Measurements from ENCODE around the gene RIN1.
"Not testable (repeated sequence)": the region's sequence is repeated elsewhere in the genome, so short reads cannot be mapped to it uniquely, and the experiment has no call there.

The RIN1 gene

GRCh38 chr11:66336234-66337102 lies at the start of gene RIN1:
TSS of gene RIN1 (minus strand) at chr11:66336434. CDS start at chr11:66336402, 32 bp downstream.
- no peak for DNase-seq

- not testable (repeated sequence) for DNase-seq
Observed at GRCh38 chr11:66384316-66384715, 48.1 kb upstream of the RIN1 start.

- not testable (repeated sequence) for DNase-seq
Observed at GRCh38 chr11:66380264-66380663, 44.0 kb upstream of the RIN1 start.

- DNase-seq = not testable (repeated sequence)
Observed at GRCh38 chr11:66373690-66374287, 37.6 kb upstream of the RIN1 start.

- no peak for DNase-seq
Observed at GRCh38 chr11:66373265-66373664, 37.0 kb upstream of the RIN1 start.

- peak; percentile 58 for DNase-seq
Observed at GRCh38 chr11:66371627-66372415, 35.6 kb upstream of the RIN1 start, which contains the start of gene SLC29A2. TSS of gene SLC29A2 (minus strand) at chr11:66371760. CDS start at chr11:66371591, 169 bp downstream.

GRCh38 chr11:66369073-66369894 lies 33.0 kb upstream of the RIN1 start:
- DNase-seq = no peak

- no peak for DNase-seq
Observed at GRCh38 chr11:66368484-66368883, 32.2 kb upstream of the RIN1 start.

- no peak for DNase-seq
Observed at GRCh38 chr11:66367561-66368312, 31.5 kb upstream of the RIN1 start.

- no peak for DNase-seq
Observed at GRCh38 chr11:66366844-66367477, 30.7 kb upstream of the RIN1 start.

- DNase-seq = no peak
Observed at GRCh38 chr11:66365711-66366619, 29.7 kb upstream of the RIN1 start.

GRCh38 chr11:66365166-66365565 lies 28.9 kb upstream of the RIN1 start:
- no peak for DNase-seq

GRCh38 chr11:66363805-66364535 lies 27.7 kb upstream of the RIN1 start:
- DNase-seq = peak; percentile 59

- DNase-seq = no peak
Observed at GRCh38 chr11:66363187-66363601, 27.0 kb upstream of the RIN1 start.

- no peak for DNase-seq
Observed at GRCh38 chr11:66362481-66363147, 26.4 kb upstream of the RIN1 start.

GRCh38 chr11:66361502-66361941 lies 25.3 kb upstream of the RIN1 start:
- DNase-seq = no peak

GRCh38 chr11:66360406-66361073 lies 24.3 kb upstream of the RIN1 start:
- no peak for DNase-seq

GRCh38 chr11:66359662-66360087 lies 23.4 kb upstream of the RIN1 start:
- DNase-seq = no peak
